Stomach (tissue), 4 donors: Measurements from ENCODE around the gene SELENOV.

Experiments
- CTCF ChIP-seq, 7 experiments: fragments of 450-650 bp in 4 of 7; fragments of 200-600 bp in 3 of 7; sonication (generic) in 3 of 7; IDR thresholded peaks; one replicate each; pipeline ENCODE4 v1.5.1; 2016 to 2019; ENCODE audit warnings: antibody characterized with exemption in 7 of 7, control low read depth in 2 of 7, mild to moderate bottlenecking in 1 of 7
- EP300 ChIP-seq: sonication (generic); formaldehyde crosslinking; IDR thresholded peaks from one replicate; pipeline ENCODE4 v1.6.1; 2017; ENCODE audit warnings: antibody characterized with exemption
- POLR2A ChIP-seq, 4 donors: fragments of 450-650 bp; IDR thresholded peaks; one replicate each; pipeline ENCODE4 v1.6.1; 2016; ENCODE audit warnings: antibody characterized with exemption in 4 of 4, control low read depth in 2 of 4, mild to moderate bottlenecking in 1 of 4, moderate library complexity in 1 of 4

GRCh38 chr19:39520541-39521484 lies 5.9 kb downstream of the SELENOV start:
- TF ChIP-seq CTCF (IDR thresholded peaks at IDR 0.05): no peak
- no peak for TF ChIP-seq POLR2A (IDR thresholded peaks at IDR 0.05)
- no peak for TF ChIP-seq EP300
